Measurements from ENCODE around the gene SEMA6B.
"Not testable (repeated sequence)": the region's sequence is repeated elsewhere in the genome, so short reads cannot be mapped to it uniquely, and the experiment has no call there.

SEMA6B gene

GRCh38 chr19:4570402-4570801 is 10.9 kb upstream of the SEMA6B start:
- DNase-seq, result no peak

- no peak for DNase-seq
These were observed 9.4 kb upstream of the SEMA6B start for GRCh38 chr19:4568886-4569285.

GRCh38 chr19:4567584-4568071 is 8.1 kb upstream of the SEMA6B start:
- DNase-seq, result peak; percentile 16

GRCh38 chr19:4566402-4567051 is 7.0 kb upstream of the SEMA6B start:
- peak; percentile 91 for DNase-seq

- not testable (repeated sequence) for DNase-seq
These were observed 4.1 kb upstream of the SEMA6B start for GRCh38 chr19:4563562-4563961.

GRCh38 chr19:4562085-4562484 is 2.6 kb upstream of the SEMA6B start:
- DNase-seq, result not testable (repeated sequence)

- peak; percentile 33 for DNase-seq
These were observed 1.2 kb downstream of the SEMA6B start for GRCh38 chr19:4557971-4558941.

GRCh38 chr19:4557144-4557970 is 2.1 kb downstream of the SEMA6B start:
- DNase-seq, result no peak

- no peak for DNase-seq
These were observed 2.8 kb downstream of the SEMA6B start for GRCh38 chr19:4556597-4557127.

GRCh38 chr19:4555657-4556561 is 3.6 kb downstream of the SEMA6B start:
- no peak for DNase-seq

GRCh38 chr19:4554717-4555116 is 4.8 kb downstream of the SEMA6B start:
- DNase-seq, result no peak

- DNase-seq, result no peak
These were observed 5.7 kb downstream of the SEMA6B start for GRCh38 chr19:4553775-4554174.

- no peak for DNase-seq
These were observed 6.3 kb downstream of the SEMA6B start for GRCh38 chr19:4553092-4553695.

GRCh38 chr19:4552525-4552819 is 7.0 kb downstream of the SEMA6B start:
- no peak for DNase-seq

GRCh38 chr19:4550479-4551050 is 8.9 kb downstream of the SEMA6B start:
- no peak for DNase-seq

- DNase-seq, result no peak
These were observed 9.5 kb downstream of the SEMA6B start for GRCh38 chr19:4550018-4550417.

- no peak for DNase-seq
These were observed 11.3 kb downstream of the SEMA6B start for GRCh38 chr19:4548238-4548584.

GRCh38 chr19:4547303-4548237 is 11.9 kb downstream of the SEMA6B start:
- DNase-seq, result peak; percentile 29

GRCh38 chr19:4543842-4544647 is 15.4 kb downstream of the SEMA6B start:
- DNase-seq, result no peak
